ENCODE measurements around the gene HTR3C.

HTR3C gene

DNA sequence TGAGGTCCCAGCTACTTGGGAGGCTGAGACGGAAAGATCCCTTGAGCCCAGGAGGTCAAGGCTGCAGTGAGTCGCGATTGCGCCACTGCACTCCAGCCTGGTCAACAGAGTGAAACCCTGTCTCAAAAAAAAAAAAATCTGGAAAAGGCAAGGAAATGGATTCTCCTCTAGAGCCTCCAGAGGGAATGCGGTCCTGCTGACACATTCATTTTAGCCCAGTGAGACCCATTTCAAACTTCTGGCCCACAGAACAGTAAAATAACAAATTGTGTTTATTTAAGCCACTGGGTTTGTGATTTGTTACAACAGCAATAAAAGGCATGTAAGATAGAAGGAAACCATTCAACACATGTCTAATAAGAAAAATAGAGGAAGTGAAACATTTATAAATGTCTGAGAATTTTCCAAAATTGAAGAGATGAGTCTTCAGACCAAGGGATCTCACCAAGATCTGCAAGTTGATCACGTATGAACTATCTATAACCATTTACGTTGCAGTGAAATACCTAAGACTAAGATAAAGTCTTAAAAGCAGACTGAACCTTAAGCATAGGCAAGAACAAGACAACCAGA is 44.0 kb downstream of the HTR3C start, which contains the start of gene HTR3E:
TSS of gene HTR3E (plus strand) at position 254 of the 573 bp plus-strand sequence. CDS start 466 bp downstream, outside the sequence.
- Histone ChIP-seq H2AFZ (ENCODE audit: low read length) (no peak within 1 kb of the TSS), H3F3A (ENCODE audit: low read depth) (no peaks in the 10 kb centered on the region), H3K4me1 (ENCODE audit: insufficient read depth, low read length, poor library complexity, severe bottlenecking) (no peaks in the 10 kb centered on the region), H3K36me3 (ENCODE audit: insufficient read depth, low read length) (no peaks in the 10 kb centered on the region), H3K9me2 (replicated peaks; ENCODE audit: low read depth, low read length) (no peaks in the 10 kb centered on the region), H3K9me3 (ENCODE audit: insufficient read depth, low read depth, low read length) (peaks cover 6% of the 10 kb centered on the region; the same call in 1 of the 2 replicates), H3K79me2 (ENCODE audit: insufficient read depth, low read length) (no peaks in the 10 kb centered on the region), H4K20me1 (ENCODE audit: insufficient read depth, low read length, poor library complexity, severe bottlenecking) (no peaks in the 10 kb centered on the region), H3K4me2 (ENCODE audit: low read depth, low read length, poor library complexity, severe bottlenecking) (no peak within 1 kb of the TSS), H3K4me3 (ENCODE audit: low read length, poor library complexity, severe bottlenecking) (no peak within 1 kb of the TSS), H3K27me3 (ENCODE audit: insufficient read depth, low read length, poor library complexity, severe bottlenecking) (no peaks in the 10 kb centered on the region), H3K9ac (ENCODE audit: low read depth, low read length, poor library complexity, severe bottlenecking) (no peak within 1 kb of the TSS)
- TF ChIP-seq, protein P1, sequence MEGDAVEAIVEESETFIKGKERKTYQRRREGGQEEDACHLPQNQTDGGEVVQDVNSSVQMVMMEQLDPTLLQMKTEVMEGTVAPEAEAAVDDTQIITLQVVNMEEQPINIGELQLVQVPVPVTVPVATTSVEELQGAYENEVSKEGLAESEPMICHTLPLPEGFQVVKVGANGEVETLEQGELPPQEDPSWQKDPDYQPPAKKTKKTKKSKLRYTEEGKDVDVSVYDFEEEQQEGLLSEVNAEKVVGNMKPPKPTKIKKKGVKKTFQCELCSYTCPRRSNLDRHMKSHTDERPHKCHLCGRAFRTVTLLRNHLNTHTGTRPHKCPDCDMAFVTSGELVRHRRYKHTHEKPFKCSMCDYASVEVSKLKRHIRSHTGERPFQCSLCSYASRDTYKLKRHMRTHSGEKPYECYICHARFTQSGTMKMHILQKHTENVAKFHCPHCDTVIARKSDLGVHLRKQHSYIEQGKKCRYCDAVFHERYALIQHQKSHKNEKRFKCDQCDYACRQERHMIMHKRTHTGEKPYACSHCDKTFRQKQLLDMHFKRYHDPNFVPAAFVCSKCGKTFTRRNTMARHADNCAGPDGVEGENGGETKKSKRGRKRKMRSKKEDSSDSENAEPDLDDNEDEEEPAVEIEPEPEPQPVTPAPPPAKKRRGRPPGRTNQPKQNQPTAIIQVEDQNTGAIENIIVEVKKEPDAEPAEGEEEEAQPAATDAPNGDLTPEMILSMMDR (conservative IDR thresholded peaks at IDR 0.05; ENCODE audit: low read length): no peak
- no peak for TF ChIP-seq EZH2phosphoT487 (IDR thresholded peaks at IDR 0.05; ENCODE audit: borderline replicate concordance)

DNA sequence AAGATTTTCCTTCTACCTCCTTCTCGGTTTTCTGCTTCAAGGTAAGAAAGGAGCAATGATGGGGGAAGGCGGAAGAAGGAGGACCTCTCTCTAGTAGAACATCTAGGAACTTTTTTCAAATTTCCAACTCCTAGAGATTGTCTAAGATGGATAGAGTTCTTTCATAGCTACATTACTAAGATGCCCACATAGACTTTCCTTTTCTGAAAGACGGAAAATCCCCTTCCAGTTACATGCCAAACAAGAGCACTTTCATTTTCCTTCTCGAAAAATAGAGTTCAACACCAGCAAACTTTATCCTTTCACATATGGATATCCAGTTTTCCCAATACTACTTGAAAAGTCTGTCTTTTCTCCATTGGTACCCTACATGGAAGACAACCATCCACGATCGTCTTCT is 44.7 kb downstream of the HTR3C start:
- TF ChIP-seq EZH2phosphoT487 (IDR thresholded peaks at IDR 0.05; ENCODE audit: borderline replicate concordance): no peak
- TF ChIP-seq, protein P1 (conservative IDR thresholded peaks at IDR 0.05; ENCODE audit: low read length): no peak
- no peak overlapping the region for H2AFZ ChIP-seq (ENCODE audit: low read length)
- no peak overlapping the region for H3K4me3 ChIP-seq (ENCODE audit: low read length, poor library complexity, severe bottlenecking)
- H4K20me1 ChIP-seq (ENCODE audit: insufficient read depth, low read length, poor library complexity, severe bottlenecking): no peaks in the 10 kb centered on the region
- H3K36me3 ChIP-seq (ENCODE audit: insufficient read depth, low read length): no peaks in the 10 kb centered on the region
- no peaks in the 10 kb centered on the region for H3K9me3 ChIP-seq (ENCODE audit: insufficient read depth, low read depth, low read length)
- H3K79me2 ChIP-seq (ENCODE audit: insufficient read depth, low read length): no peaks in the 10 kb centered on the region
- H3K4me1 ChIP-seq (ENCODE audit: insufficient read depth, low read length, poor library complexity, severe bottlenecking): no peaks in the 10 kb centered on the region
- H3K27me3 ChIP-seq (ENCODE audit: insufficient read depth, low read length, poor library complexity, severe bottlenecking): no peaks in the 10 kb centered on the region
- H3F3A ChIP-seq (ENCODE audit: low read depth): no peaks in the 10 kb centered on the region
- H3K9ac ChIP-seq (ENCODE audit: low read depth, low read length, poor library complexity, severe bottlenecking): no peak overlapping the region
- no peaks in the 10 kb centered on the region for H3K9me2 ChIP-seq (replicated peaks; ENCODE audit: low read depth, low read length)
- no peak overlapping the region for H3K4me2 ChIP-seq (ENCODE audit: low read depth, low read length, poor library complexity, severe bottlenecking)

DNA sequence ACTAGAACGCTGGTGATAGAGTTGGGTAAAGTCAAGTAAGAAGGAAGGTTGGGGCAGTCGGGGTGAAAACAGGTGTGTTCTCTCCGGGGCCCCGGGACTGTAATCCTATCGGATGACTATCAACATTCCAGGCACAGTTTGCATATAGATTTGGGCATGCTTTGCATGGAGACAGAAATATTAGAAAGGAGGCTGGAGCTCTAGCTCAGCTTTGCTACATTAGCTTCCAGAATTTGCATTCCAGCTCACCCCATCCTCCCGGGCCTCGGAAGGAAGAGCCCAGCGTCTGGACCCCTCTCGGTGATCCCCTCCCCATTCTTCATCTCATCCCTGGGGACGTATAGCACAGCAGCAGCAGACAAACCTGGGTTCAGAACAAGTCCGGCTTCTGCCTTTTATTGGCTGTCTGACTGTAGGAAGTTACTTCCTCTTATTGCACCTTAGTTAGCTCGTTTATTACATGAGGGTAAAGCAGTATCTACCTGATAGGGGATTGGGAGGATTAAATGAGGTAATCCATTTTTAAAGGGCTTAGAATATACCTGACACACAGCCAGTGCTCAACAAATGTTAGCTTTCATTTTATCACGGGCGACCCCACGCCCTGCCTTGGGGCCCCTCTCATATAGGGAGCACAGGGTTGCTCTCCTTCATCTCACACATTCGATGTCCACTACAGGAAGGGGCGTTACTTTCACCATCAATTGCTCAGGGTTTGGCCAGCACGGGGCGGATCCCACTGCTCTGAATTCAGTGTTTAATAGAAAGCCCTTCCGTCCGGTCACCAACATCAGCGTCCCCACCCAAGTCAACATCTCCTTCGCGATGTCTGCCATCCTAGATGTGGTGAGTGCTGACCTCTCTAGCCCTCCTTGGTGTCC is 47.2 kb downstream of the HTR3C start:
- Histone ChIP-seq H3K9me3 (ENCODE audit: insufficient read depth, low read depth, low read length) (no peaks in the 10 kb centered on the region), H4K20me1 (ENCODE audit: insufficient read depth, low read length, poor library complexity, severe bottlenecking) (no peaks in the 10 kb centered on the region)

More for the DNA sequence above, 47.2 kb downstream of the HTR3C start:
- Histone ChIP-seq H3K9me2 (replicated peaks; ENCODE audit: low read depth, low read length) (no peaks in the 10 kb centered on the region), H3K36me3 (ENCODE audit: insufficient read depth, low read length) (no peaks in the 10 kb centered on the region), H3K4me1 (ENCODE audit: insufficient read depth, low read length, poor library complexity, severe bottlenecking) (no peaks in the 10 kb centered on the region), H3K9ac (ENCODE audit: low read depth, low read length, poor library complexity, severe bottlenecking) (no peak overlapping the region), H3K79me2 (ENCODE audit: insufficient read depth, low read length) (no peaks in the 10 kb centered on the region), H3K4me3 (ENCODE audit: low read length, poor library complexity, severe bottlenecking) (no peak overlapping the region), H3K27me3 (ENCODE audit: insufficient read depth, low read length, poor library complexity, severe bottlenecking) (no peaks in the 10 kb centered on the region), H3K4me2 (ENCODE audit: low read depth, low read length, poor library complexity, severe bottlenecking) (no peak overlapping the region), H3F3A (ENCODE audit: low read depth) (no peaks in the 10 kb centered on the region), H2AFZ (ENCODE audit: low read length) (no peak overlapping the region)
- TF ChIP-seq, protein P1 (conservative IDR thresholded peaks at IDR 0.05; ENCODE audit: low read length): no peak
- no peak for TF ChIP-seq EZH2phosphoT487 (IDR thresholded peaks at IDR 0.05; ENCODE audit: borderline replicate concordance)
